Dedifferentiated amniotic fluid mesenchymal stem cell (primary cell): ENCODE data around the gene NFIA.
A peak's percentile ranks its signal among the peaks of the same experiment; 100 is the strongest.

ENCODE experiments used
- DNase-seq: peaks from one replicate; pipeline ENCODE4 v3.0.0-alpha.2; 2016; ENCODE audit errors: extremely low spot score

NFIA gene

DNA sequence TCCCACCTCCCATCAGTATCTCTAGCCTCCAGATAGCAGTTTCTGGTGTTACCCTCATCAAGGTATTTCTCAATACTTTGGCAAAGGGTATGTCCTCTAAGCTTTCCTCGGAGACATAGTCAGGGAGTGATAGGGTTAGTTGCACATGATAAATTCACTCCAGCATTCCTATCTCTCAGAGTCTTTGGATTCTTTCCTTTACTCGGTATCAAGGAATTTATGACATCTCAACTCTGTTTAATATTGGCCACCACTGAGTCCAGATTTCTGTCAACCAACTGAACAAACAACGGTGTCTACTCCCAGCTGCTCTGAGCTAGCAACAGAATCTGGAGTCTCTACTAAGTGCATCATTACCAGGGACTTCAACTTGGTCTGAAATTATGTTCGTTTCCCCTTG is 409.1 kb downstream of the NFIA start:
- peak; percentile 21 for DNase-seq

- no peak for DNase-seq
Observed at GRCh38 chr1:61494000-61494399, 411.6 kb downstream of the NFIA start.

DNA sequence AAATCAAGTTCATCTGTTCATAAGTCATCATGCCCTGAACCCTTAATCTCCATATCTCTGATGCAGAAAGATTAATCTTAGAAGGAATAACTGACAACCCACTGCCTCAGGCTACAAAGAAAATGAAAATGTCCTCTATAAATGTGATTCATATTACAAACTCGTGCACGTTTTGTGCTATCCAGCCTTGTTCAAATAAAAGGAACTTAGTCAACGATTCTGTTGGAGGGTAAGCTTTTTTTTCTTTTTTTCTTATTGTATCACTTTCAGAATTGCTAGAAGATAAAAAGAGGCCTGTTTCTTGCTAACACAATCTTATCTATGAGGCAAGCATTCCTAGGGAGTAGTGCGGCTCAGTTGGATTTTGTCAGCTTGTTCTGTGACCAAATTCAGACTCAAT is 414.1 kb downstream of the NFIA start:
- DNase-seq: peak; percentile 59

DNA sequence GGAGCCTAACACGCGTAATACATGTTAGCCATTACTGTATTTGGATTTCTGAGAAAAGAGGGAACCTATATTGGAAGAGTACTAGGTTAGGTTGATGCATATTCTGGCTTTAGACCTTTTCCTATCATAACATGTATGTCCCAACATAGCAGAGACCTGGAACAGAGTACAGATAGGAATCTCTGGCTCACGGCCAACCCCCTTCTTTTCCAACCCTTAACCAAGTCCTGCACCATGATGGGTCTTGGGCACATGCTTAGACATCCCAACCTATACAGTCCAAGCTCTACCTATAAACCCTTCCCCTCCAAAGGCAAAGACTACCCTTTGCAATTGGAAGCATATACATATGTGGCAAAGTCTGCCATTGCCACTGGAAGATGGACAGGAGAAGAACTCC is 414.7 kb downstream of the NFIA start:
- no peak for DNase-seq

DNA sequence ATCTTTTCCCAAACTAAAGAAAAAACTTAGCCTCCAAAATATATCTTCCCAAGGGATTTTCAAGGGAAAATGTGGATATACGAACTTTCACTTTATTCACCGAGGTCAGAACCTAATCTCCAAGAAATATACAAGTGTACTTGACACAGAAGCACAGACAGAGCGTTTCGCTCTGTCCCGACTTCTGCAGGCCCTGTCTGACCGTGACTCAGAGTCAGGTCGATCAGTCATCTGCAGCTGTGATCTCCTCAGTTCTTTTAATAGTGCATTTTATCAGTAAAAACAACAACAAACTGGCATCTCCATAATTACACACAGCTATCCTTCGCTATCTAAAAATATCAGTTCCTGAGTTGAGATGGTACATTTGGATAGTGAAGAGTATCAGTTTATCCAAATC is 416.0 kb downstream of the NFIA start:
- no peak for DNase-seq

DNA sequence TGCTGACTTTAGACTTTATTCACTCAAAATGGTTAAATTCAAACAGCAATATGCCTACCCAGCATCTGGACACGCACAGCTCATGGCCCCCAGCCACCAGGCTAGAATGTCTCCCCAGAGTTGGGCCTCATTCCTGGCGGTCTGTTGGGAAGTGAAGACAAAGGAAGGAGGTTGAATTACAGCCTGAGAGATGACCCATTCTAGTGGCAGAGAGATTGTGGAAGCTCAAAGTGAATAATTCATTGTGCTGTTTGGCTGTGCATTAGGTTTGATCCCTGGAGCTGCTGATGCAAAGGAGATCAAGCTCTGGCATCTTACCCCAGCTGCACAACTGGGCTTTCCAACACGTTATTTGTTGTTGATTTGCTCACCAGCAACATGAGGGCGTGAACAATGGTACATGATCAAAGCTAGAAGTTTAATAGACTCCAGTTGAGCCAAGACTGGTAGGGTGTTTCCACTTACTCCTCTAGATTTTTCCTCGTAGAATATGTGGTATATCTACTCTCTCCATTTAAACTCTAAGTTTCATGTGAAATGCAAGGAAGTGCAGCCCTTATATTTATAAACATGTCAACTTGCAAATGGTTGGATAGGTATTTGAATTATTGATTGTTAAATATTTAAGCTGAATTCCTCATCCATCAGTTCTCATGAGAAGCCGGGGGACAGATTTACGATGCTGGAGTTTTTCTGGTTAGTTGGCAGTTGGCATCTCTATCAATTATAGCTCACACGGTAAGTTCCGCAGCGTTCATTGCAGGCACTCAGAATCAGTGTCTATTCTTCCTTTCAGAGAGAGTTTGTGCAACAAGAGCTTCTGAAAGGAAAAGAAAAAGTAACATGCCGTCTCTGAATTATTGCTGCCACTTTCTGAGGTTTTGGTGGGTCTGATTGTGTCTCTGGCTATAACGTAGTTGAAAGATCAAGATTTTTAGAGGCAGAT is 419.9 kb downstream of the NFIA start:
- DNase-seq: no peak

DNA sequence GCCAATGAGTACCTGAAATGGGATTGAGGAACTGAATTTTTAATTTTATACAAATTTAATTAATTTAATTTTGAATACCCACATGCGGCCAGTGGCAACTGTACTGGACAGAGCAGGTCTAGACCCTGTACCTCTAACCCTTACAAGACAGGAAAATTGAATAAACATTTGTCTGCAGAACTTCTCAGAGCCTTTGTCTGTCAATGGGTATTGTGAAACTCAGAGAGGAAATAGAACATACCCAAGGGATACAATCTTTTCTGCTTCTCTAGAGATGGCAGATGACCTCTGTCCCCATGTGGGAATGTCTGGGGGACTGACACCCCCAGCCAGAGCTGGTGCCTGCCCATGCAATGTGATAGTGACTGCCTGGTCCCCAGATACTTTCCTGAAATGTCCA is 421.9 kb downstream of the NFIA start:
- DNase-seq: no peak

GRCh38 chr1:61504852-61505390 is 422.6 kb downstream of the NFIA start:
- DNase-seq: no peak

DNA sequence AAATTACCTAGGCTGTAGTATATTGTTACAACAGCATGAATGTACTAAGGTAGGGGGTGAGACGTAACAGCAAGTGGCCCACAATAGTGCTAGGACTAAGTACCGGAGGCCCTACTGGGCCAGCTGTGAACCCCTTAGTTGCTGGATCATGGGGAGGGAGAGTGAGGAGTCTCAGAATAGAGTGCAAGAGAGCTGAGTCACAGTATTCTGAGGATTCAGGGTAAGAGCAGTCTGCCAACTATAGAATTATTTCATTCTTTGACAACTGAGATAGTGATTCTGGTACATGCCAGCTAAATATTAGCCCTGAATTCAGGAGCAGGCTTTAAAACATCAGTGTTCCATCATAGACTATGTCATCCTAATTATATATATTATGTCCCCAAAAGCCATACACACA is 423.9 kb downstream of the NFIA start:
- DNase-seq: peak; percentile 49

DNA sequence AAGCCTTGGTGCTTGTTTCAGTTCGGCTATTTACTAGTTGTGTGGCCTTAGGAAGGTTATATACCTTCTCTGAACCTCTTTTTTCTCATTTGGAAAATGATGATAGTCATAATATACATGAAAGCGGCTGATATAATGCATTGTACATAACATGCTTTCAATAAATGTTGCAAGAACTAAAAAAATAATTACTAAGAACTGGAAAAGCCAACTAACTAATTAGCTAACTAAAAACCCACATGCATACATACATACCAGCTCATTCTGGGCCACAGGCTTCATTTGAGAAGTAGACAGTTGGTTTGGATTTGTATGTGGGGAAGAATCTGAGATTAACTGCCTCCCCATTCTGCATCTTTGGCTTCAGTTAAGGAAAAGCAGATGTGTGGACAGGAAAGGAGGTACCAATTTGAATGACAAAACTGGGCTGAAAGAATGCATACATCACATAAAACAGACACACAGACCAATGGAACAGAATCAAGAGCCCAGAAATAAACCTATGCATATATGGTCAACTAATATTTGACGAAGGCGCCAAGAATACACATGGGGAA is 424.7 kb downstream of the NFIA start:
- no peak for DNase-seq
